Glutamatergic neuron (in vitro differentiated cells): ENCODE results near the gene SIAH1. TPM values are rescaled to one million over a fixed set of nuclear protein-coding genes. Genes with fewer than 3 reads are reported as not detected.
"Not testable (repeated sequence)": the region's sequence is repeated elsewhere in the genome, so short reads cannot be mapped to it uniquely, and the experiment has no call there.

ENCODE experiments used
- DNase-seq: peaks from one replicate; pipeline ENCODE4 v3.0.0; 2022
- H3K27ac Mint-ChIP-seq: one replicate; pipeline ENCODE4 v1.8.0; 2020; ENCODE audit warnings: mild to moderate bottlenecking, mixed read lengths, inconsistent platforms; ENCODE audit not compliant: unreplicated experiment
- H3K27me3 Mint-ChIP-seq: one replicate; pipeline ENCODE4 v1.8.0; 2020; ENCODE audit warnings: mild to moderate bottlenecking, moderate library complexity, mixed read lengths, inconsistent platforms; ENCODE audit not compliant: unreplicated experiment
- H3K36me3 Mint-ChIP-seq: one replicate; pipeline ENCODE4 v1.8.0; 2020; ENCODE audit warnings: mild to moderate bottlenecking, mixed read lengths, inconsistent platforms; ENCODE audit not compliant: unreplicated experiment
- H3K4me1 Mint-ChIP-seq: one replicate; pipeline ENCODE4 v1.8.0; 2020; ENCODE audit warnings: mild to moderate bottlenecking, low read depth, mixed read lengths, inconsistent platforms; ENCODE audit not compliant: unreplicated experiment
- H3K4me3 Mint-ChIP-seq: one replicate; pipeline ENCODE4 v1.8.0; 2020; ENCODE audit warnings: mild to moderate bottlenecking, mixed read lengths, inconsistent platforms; ENCODE audit not compliant: unreplicated experiment
- H3K9me3 Mint-ChIP-seq: one replicate; pipeline ENCODE4 v1.8.0; 2020; ENCODE audit warnings: mild to moderate bottlenecking, moderate library complexity, mixed read lengths, inconsistent platforms; ENCODE audit not compliant: unreplicated experiment
- CTCF ChIP-seq: fragments of 200-600 bp; sonication (generic); IDR thresholded peaks from one replicate; pipeline ENCODE4 v1.5.0; 2021; ENCODE audit not compliant: partially characterized antibody, unreplicated experiment
- total RNA-seq: library from RNA; stranded (reverse); fragmentation: NEBNext Ultra II Directional; extraction: Animal tissue kit (Norgen Biotek cat#: 25700); gene quantifications from one replicate; pipeline ENCODE4 v1.2.1, GENCODE V29; 2021; ENCODE audit not compliant: unreplicated experiment

The SIAH1 gene
- total RNA-seq, 1 donor from 2014 or later: 46.7 TPM

- H3K4me3 Mint-ChIP-seq: no peak overlapping the region
- DNase-seq: no peak
- no peak overlapping the region for H3K27ac Mint-ChIP-seq
- no peak for TF ChIP-seq CTCF
- no peaks in the 10 kb centered on the region for H3K4me1 Mint-ChIP-seq
- H3K9me3 Mint-ChIP-seq: no peaks in the 10 kb centered on the region
- H3K27me3 Mint-ChIP-seq: no peaks in the 10 kb centered on the region
- H3K36me3 Mint-ChIP-seq: no peaks in the 10 kb centered on the region
These were observed 35.2 kb upstream of the SIAH1 start for GRCh38 chr16:48420437-48420836.

GRCh38 chr16:48416617-48417016, 31.4 kb upstream of the SIAH1 start:
- H3K27me3 Mint-ChIP-seq, DNase-seq, H3K4me3 Mint-ChIP-seq, H3K4me1 Mint-ChIP-seq, H3K9me3 Mint-ChIP-seq, H3K36me3 Mint-ChIP-seq, H3K27ac Mint-ChIP-seq: not testable (repeated sequence)

GRCh38 chr16:48413272-48413671, 28.1 kb upstream of the SIAH1 start:
- Mint-ChIP-seq H3K27me3 (no peaks in the 10 kb centered on the region), H3K27ac (no peak overlapping the region), H3K4me1 (no peaks in the 10 kb centered on the region), H3K36me3 (no peaks in the 10 kb centered on the region), H3K4me3 (no peak overlapping the region), H3K9me3 (no peaks in the 10 kb centered on the region)
- DNase-seq: no peak
- TF ChIP-seq CTCF: no peak

GRCh38 chr16:48409839-48410632, 24.8 kb upstream of the SIAH1 start:
- DNase-seq: no peak
- Mint-ChIP-seq H3K4me1 (peaks cover 2% of the 10 kb centered on the region), H3K27me3 (peaks cover under 1% of the 10 kb centered on the region), H3K27ac (no peak overlapping the region), H3K4me3 (no peak overlapping the region), H3K36me3 (no peaks in the 10 kb centered on the region), H3K9me3 (no peaks in the 10 kb centered on the region)
- TF ChIP-seq CTCF: no peak

GRCh38 chr16:48408688-48409087, 23.5 kb upstream of the SIAH1 start:
- Mint-ChIP-seq H3K4me1 (peaks cover 8% of the 10 kb centered on the region), H3K27ac (no peak overlapping the region), H3K9me3 (no peaks in the 10 kb centered on the region), H3K4me3 (no peak overlapping the region), H3K27me3 (peaks cover 3% of the 10 kb centered on the region), H3K36me3 (no peaks in the 10 kb centered on the region)
- no peak for TF ChIP-seq CTCF
- no peak for DNase-seq
